HEK293 (cell line): ENCODE data around the gene AFF3.

Source experiments
- CTCF ChIP-seq: fragments of 450-650 bp; formaldehyde crosslinking; IDR thresholded peaks from 2 replicates; pipeline ENCODE4 v1.5.1; 2016; ENCODE audit warnings: missing biosample characterization, missing genetic modification characterization
- GLIS2 ChIP-seq: fragments of 450-650 bp; formaldehyde crosslinking; IDR thresholded peaks from 2 replicates; pipeline ENCODE4 v1.5.1; 2016; ENCODE audit warnings: missing biosample characterization, missing genetic modification characterization
- SALL2 ChIP-seq: fragments of 450-650 bp; formaldehyde crosslinking; IDR thresholded peaks from 2 replicates; pipeline ENCODE4 v1.5.0; 2017; ENCODE audit warnings: missing biosample characterization, mild to moderate bottlenecking, missing genetic modification characterization, borderline replicate concordance
- ZBTB7A ChIP-seq: fragments of 450-650 bp; formaldehyde crosslinking; IDR thresholded peaks from 2 replicates; pipeline ENCODE4 v1.5.1; 2016; ENCODE audit warnings: low read depth, missing biosample characterization, missing genetic modification characterization
- ZNF175 ChIP-seq: fragments of 450-650 bp; formaldehyde crosslinking; IDR thresholded peaks from 2 replicates; pipeline ENCODE4 v1.5.1; 2016; ENCODE audit warnings: missing biosample characterization, missing genetic modification characterization
- ZNF473 ChIP-seq: fragments of 450-650 bp; formaldehyde crosslinking; IDR thresholded peaks from 2 replicates; pipeline ENCODE4 v1.5.1; 2017; ENCODE audit warnings: missing biosample characterization, missing genetic modification characterization
- ZNF777 ChIP-seq: fragments of 450-650 bp; formaldehyde crosslinking; IDR thresholded peaks from 2 replicates; pipeline ENCODE4 v1.5.1; 2017; ENCODE audit warnings: missing biosample characterization, missing genetic modification characterization, borderline replicate concordance
- ZNF837 ChIP-seq: fragments of 450-650 bp; formaldehyde crosslinking; IDR thresholded peaks from 2 replicates; pipeline ENCODE4 v1.5.1; 2016; ENCODE audit warnings: missing biosample characterization, missing genetic modification characterization
- TF ChIP-seq, protein P1 (sequence below): IDR thresholded peaks from 2 replicates; pipeline ENCODE4 v1.6.1; 2011; ENCODE audit warnings: mild to moderate bottlenecking, low read depth, low read length, borderline replicate concordance
- TF ChIP-seq, protein P2 (sequence below): fragments of 450-650 bp; formaldehyde crosslinking; optimal IDR thresholded peaks from 2 replicates; pipeline ENCODE3; 2016; ENCODE audit warnings: missing biosample characterization, mild to moderate bottlenecking, missing genetic modification characterization

- TF ChIP-seq GLIS2 (tag by site-specific recombination): no peak
- TF ChIP-seq, protein P1, sequence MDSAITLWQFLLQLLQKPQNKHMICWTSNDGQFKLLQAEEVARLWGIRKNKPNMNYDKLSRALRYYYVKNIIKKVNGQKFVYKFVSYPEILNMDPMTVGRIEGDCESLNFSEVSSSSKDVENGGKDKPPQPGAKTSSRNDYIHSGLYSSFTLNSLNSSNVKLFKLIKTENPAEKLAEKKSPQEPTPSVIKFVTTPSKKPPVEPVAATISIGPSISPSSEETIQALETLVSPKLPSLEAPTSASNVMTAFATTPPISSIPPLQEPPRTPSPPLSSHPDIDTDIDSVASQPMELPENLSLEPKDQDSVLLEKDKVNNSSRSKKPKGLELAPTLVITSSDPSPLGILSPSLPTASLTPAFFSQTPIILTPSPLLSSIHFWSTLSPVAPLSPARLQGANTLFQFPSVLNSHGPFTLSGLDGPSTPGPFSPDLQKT: no peak
- TF ChIP-seq ZNF175 (tag by site-specific recombination): no peak
- no peak for TF ChIP-seq ZNF837 (tag by site-specific recombination)
- TF ChIP-seq CTCF (tag by site-specific recombination): no peak
- no peak for TF ChIP-seq SALL2 (tag by site-specific recombination)
- TF ChIP-seq ZBTB7A (tag by site-specific recombination): no peak
- TF ChIP-seq, protein P2, sequence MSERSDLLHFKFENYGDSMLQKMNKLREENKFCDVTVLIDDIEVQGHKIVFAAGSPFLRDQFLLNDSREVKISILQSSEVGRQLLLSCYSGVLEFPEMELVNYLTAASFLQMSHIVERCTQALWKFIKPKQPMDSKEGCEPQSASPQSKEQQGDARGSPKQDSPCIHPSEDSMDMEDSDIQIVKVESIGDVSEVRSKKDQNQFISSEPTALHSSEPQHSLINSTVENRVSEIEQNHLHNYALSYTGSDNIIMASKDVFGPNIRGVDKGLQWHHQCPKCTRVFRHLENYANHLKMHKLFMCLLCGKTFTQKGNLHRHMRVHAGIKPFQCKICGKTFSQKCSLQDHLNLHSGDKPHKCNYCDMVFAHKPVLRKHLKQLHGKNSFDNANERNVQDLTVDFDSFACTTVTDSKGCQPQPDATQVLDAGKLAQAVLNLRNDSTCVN (tag by site-specific recombination): no peak
- no peak for TF ChIP-seq ZNF473 (tag by site-specific recombination)
- no peak for TF ChIP-seq ZNF777 (tag by site-specific recombination)
These were observed 569.8 kb downstream of the AFF3 start for GRCh38 chr2:99572373-99573164.
